ENCODE data around the gene MX2. TPM values are rescaled to one million over a fixed set of nuclear protein-coding genes. Genes with fewer than 3 reads are reported as not detected.

MX2 gene
- total RNA-seq, 2 donors from 2014 or later: 1.6 to 11.4 TPM

DNA sequence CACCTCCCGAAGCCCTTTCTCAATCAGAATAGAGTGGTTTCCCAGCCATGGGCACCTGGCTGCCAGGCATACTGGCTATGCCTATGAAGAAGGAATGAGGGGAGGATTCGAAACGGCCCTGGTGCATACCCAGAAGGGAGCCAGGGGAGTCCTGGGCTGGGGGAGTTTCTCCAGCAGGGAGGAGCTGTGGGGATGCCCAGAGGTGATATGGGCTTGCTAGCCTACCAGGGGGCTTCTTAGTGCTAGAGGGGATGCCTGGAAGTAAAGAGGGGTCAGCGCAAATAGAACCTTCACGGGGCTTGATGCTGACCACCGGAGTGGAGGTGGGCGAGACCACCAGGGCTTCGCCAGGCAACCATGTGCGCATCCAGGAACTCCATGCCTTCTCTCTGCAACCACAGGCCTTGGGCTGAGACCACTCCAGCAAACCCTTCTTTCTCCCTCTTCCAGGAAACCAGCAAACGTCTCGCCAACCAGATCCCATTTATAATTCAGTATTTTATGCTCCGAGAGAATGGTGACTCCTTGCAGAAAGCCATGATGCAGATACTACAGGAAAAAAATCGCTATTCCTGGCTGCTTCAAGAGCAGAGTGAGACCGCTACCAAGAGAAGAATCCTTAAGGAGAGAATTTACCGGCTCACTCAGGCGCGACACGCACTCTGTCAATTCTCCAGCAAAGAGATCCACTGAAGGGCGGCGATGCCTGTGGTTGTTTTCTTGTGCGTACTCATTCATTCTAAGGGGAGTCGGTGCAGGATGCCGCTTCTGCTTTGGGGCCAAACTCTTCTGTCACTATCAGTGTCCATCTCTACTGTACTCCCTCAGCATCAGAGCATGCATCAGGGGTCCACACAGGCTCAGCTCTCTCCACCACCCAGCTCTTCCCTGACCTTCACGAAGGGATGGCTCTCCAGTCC, 46.0 kb downstream of the MX2 start:
- 93% methylated on average over 14 to 24 of the region's 24 CpGs for WGBS, 2 experiments (ENCODE audit: insufficient coverage in 1 of 2, insufficient read length in 1 of 2)
- H3K36me3 ChIP-seq (ENCODE audit: control insufficient read depth, insufficient read depth, low read length): no peaks in the 10 kb centered on the region
- H3K4me3 Mint-ChIP-seq: no peak overlapping the region
- H3K27ac ChIP-seq (ENCODE audit: low read depth, low read length): no peak overlapping the region
- H3K27me3 Mint-ChIP-seq (ENCODE audit: insufficient read depth): peaks cover 3% of the 10 kb centered on the region
- peaks cover 26% of the 10 kb centered on the region for H3K9me3 Mint-ChIP-seq
- H3K4me1 Mint-ChIP-seq: no peaks in the 10 kb centered on the region
- H3K4me3 ChIP-seq (ENCODE audit: low read length): no peak overlapping the region
- peak; percentile 20 for DNase-seq
- peaks cover 8% of the 10 kb centered on the region for H3K9me3 ChIP-seq (ENCODE audit: control insufficient read depth, low read length)
- H3K4me1 ChIP-seq (ENCODE audit: control insufficient read depth, insufficient read depth, low read length): no peaks in the 10 kb centered on the region
- no peaks in the 10 kb centered on the region for H3K36me3 Mint-ChIP-seq (ENCODE audit: low read depth)
- no peak overlapping the region for H3K27ac Mint-ChIP-seq
- H3K27me3 ChIP-seq (ENCODE audit: control insufficient read depth, insufficient read depth, low read length, poor library complexity, severe bottlenecking): no peaks in the 10 kb centered on the region
- H3K9ac ChIP-seq (ENCODE audit: extremely low read depth, low read length, poor library complexity, severe bottlenecking): no peak overlapping the region
- TF ChIP-seq, protein P1, sequence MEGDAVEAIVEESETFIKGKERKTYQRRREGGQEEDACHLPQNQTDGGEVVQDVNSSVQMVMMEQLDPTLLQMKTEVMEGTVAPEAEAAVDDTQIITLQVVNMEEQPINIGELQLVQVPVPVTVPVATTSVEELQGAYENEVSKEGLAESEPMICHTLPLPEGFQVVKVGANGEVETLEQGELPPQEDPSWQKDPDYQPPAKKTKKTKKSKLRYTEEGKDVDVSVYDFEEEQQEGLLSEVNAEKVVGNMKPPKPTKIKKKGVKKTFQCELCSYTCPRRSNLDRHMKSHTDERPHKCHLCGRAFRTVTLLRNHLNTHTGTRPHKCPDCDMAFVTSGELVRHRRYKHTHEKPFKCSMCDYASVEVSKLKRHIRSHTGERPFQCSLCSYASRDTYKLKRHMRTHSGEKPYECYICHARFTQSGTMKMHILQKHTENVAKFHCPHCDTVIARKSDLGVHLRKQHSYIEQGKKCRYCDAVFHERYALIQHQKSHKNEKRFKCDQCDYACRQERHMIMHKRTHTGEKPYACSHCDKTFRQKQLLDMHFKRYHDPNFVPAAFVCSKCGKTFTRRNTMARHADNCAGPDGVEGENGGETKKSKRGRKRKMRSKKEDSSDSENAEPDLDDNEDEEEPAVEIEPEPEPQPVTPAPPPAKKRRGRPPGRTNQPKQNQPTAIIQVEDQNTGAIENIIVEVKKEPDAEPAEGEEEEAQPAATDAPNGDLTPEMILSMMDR (conservative IDR thresholded peaks at IDR 0.05): no peak

DNA sequence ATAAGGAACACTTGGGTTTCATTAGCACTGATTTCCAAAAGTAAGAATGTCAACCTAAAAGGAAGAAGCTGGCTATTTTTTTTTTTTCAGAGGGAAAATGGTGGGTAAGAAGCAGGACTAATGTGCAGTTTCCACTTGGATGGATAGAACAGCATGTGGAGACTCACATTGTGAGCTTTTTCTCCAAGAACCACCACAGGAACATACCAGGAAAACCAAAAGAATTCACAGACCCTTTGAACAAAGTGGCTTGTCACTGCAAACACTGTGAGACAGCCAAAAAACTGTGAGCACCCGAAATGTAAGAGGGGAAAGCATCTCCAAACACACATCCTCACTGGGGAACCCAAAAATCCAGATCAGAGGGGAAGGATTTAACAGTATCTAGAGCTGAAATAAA, 48.5 kb downstream of the MX2 start:
- peaks cover 3% of the 10 kb centered on the region for H3K27me3 Mint-ChIP-seq (ENCODE audit: insufficient read depth)
- 93% methylated on average over 1 of the region's 1 CpG; no CpG with 5 or more reads in 1 of the 2 experiments for WGBS, 2 experiments (ENCODE audit: insufficient coverage in 1 of 2, insufficient read length in 1 of 2)
- H3K9me3 ChIP-seq (ENCODE audit: control insufficient read depth, low read length): peaks cover 12% of the 10 kb centered on the region
- TF ChIP-seq, protein P1 (conservative IDR thresholded peaks at IDR 0.05): no peak
- no peak for DNase-seq
- no peaks in the 10 kb centered on the region for H3K27me3 ChIP-seq (ENCODE audit: control insufficient read depth, insufficient read depth, low read length, poor library complexity, severe bottlenecking)
- peaks cover 30% of the 10 kb centered on the region for H3K9me3 Mint-ChIP-seq
- no peak overlapping the region for H3K4me3 ChIP-seq (ENCODE audit: low read length)
- no peak overlapping the region for H3K4me3 Mint-ChIP-seq
- H3K9ac ChIP-seq (ENCODE audit: extremely low read depth, low read length, poor library complexity, severe bottlenecking): no peak overlapping the region
- H3K36me3 Mint-ChIP-seq (ENCODE audit: low read depth): no peaks in the 10 kb centered on the region
- no peak overlapping the region for H3K27ac ChIP-seq (ENCODE audit: low read depth, low read length)
- H3K4me1 ChIP-seq (ENCODE audit: control insufficient read depth, insufficient read depth, low read length): no peaks in the 10 kb centered on the region
- no peaks in the 10 kb centered on the region for H3K36me3 ChIP-seq (ENCODE audit: control insufficient read depth, insufficient read depth, low read length)
- no peak overlapping the region for H3K27ac Mint-ChIP-seq
- H3K4me1 Mint-ChIP-seq: no peaks in the 10 kb centered on the region

DNA sequence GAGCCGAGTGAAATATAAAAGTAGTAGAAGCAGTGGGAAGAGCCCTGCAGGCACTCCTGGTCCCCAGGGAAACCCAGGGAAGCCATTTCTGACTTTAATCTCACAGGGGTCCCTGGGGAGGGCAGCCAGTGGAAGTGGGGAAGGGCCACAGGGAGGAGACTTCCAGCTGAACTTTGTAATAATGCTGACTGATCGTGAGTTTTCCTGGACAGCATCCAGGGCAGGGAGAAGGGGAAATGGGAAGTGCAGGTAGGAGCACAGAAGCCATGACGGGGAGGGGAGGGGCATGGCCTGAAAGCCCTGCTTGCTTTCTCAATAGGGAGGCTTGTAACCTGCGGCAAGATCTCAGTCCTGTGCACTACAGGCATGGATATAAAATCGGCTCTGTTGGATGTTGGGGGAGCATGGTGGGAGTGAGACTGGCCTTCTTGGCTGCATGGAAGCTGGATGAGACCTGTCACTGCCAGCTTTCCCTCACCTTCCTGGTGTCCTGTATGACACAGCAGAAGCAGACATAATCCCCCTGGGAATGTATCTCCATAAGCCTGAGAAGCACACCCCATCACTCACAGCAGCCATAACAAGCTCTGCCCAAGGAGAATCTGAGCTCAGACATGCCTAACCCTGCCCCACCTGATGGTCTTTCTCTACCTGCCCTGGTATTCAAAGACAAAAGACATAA, 49.1 kb downstream of the MX2 start:
- TF ChIP-seq, protein P1 (conservative IDR thresholded peaks at IDR 0.05): no peak
- H3K27ac Mint-ChIP-seq: no peak overlapping the region

More for the DNA sequence above, 49.1 kb downstream of the MX2 start:
- H3K4me1 Mint-ChIP-seq: no peaks in the 10 kb centered on the region
- no peak for DNase-seq
- peaks cover 5% of the 10 kb centered on the region for H3K27me3 Mint-ChIP-seq (ENCODE audit: insufficient read depth)
- no peak overlapping the region for H3K4me3 ChIP-seq (ENCODE audit: low read length)
- no peaks in the 10 kb centered on the region for H3K27me3 ChIP-seq (ENCODE audit: control insufficient read depth, insufficient read depth, low read length, poor library complexity, severe bottlenecking)
- H3K9me3 ChIP-seq (ENCODE audit: control insufficient read depth, low read length): peaks cover 12% of the 10 kb centered on the region
- no peaks in the 10 kb centered on the region for H3K4me1 ChIP-seq (ENCODE audit: control insufficient read depth, insufficient read depth, low read length)
- H3K9ac ChIP-seq (ENCODE audit: extremely low read depth, low read length, poor library complexity, severe bottlenecking): no peak overlapping the region
- H3K36me3 ChIP-seq (ENCODE audit: control insufficient read depth, insufficient read depth, low read length): no peaks in the 10 kb centered on the region
- 84 to 88% methylated on average over 2 to 5 of the region's 5 CpGs for WGBS, 2 experiments (ENCODE audit: insufficient coverage in 1 of 2, insufficient read length in 1 of 2)
- no peaks in the 10 kb centered on the region for H3K36me3 Mint-ChIP-seq (ENCODE audit: low read depth)
- no peak overlapping the region for H3K4me3 Mint-ChIP-seq
- H3K9me3 Mint-ChIP-seq: peaks cover 30% of the 10 kb centered on the region
- no peak overlapping the region for H3K27ac ChIP-seq (ENCODE audit: low read depth, low read length)
